GM08714 (cell line): ENCODE data around the gene SSH2.

Experiments used
- H3K4me3 ChIP-seq: fragments of 200-500 bp; sonication (Bioruptor generic); 2 replicates; pipeline ENCODE4 v1.5.1; 2014; ENCODE audit warnings: mild to moderate bottlenecking, low read length, inconsistent platforms
- ZNF274 ChIP-seq: IDR thresholded peaks from 2 replicates; pipeline ENCODE4 v1.6.1; 2012; ENCODE audit warnings: mild to moderate bottlenecking, low read depth, low read length

The SSH2 gene

GRCh38 chr17:29719469-29719868 lies 210.6 kb downstream of the SSH2 start:
- no peak overlapping the region for H3K4me3 ChIP-seq
- no peak for TF ChIP-seq ZNF274

DNA sequence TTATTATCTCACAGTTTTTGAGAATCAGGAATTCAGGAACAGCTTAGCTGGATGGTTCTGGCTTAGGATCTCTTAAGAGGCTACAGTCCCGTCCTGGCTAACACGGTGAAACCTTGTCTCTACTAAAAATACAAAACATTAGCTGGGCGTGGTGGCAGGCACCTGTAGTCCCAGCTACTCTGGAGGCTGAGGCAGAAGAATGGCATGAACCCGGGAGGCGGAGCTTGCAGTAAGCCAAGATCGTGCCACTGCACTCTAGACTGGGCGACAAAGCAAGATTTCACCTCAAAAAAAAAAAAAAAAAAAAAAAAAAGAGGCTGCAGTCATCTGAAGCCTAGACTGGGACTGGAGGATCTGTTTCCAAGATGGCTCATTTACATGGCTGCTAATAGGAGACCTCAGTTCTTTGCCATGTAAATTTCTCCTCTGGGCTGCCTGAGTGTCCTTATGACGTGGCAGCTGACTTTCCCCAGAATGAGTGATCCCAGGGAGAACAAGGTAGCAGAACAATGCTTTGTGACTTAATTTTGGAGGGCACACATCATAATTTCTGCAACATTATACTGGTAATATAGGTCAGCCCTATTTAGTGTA lies 211.5 kb downstream of the SSH2 start:
- TF ChIP-seq ZNF274: no peak
- H3K4me3 ChIP-seq: no peak overlapping the region

DNA sequence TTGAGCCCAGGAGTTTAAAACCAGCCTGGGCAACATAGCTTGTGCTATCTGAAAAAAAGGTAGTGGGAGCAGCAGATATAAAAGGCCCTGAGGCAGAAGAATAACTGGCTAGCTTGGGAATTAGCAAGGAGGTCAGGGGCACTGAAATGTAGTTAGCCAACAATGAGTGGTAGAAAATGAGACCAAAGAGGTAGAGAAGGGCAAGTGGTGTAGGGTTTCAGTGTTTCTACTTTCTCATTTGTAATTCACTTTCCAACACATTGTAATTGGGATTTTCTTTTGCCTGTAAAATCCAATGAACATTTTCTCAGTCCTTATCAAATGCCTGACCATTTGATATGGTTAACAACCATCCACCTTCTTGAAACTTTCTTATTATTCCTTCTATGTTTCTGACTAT lies 212.2 kb downstream of the SSH2 start:
- no peak overlapping the region for H3K4me3 ChIP-seq
- TF ChIP-seq ZNF274: no peak

- no peak for TF ChIP-seq ZNF274
- H3K4me3 ChIP-seq: no peak overlapping the region
Observed at GRCh38 chr17:29716566-29716965, 213.5 kb downstream of the SSH2 start.

DNA sequence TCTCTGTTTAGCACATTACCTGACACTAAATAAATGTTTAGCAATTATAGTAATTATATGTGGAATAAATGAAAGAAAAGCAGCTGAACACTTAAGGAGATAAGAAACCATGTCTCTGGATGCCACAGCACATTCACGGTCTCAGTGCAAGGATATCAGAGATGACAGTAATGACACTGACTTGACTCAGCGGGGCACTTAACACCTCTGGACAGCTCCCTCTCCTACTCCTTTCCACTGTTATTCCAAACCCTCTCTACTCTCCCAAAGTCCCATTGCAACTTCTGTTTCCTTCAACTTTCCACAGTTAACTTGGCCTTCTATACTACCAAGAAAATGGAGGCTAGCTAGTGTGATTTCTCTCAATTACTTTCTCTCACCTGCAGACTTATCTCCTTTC lies 214.3 kb downstream of the SSH2 start:
- TF ChIP-seq ZNF274: no peak
- H3K4me3 ChIP-seq: no peak overlapping the region

GRCh38 chr17:29714146-29714545 lies 215.9 kb downstream of the SSH2 start:
- TF ChIP-seq ZNF274: no peak

GRCh38 chr17:29713626-29714025 lies 216.4 kb downstream of the SSH2 start:
- no peak for TF ChIP-seq ZNF274
- H3K4me3 ChIP-seq: no peak overlapping the region; the same call in 1 of the 2 replicates

More at GRCh38 chr17:29714146-29714545, 215.9 kb downstream of the SSH2 start:
- H3K4me3 ChIP-seq: no peak overlapping the region

DNA sequence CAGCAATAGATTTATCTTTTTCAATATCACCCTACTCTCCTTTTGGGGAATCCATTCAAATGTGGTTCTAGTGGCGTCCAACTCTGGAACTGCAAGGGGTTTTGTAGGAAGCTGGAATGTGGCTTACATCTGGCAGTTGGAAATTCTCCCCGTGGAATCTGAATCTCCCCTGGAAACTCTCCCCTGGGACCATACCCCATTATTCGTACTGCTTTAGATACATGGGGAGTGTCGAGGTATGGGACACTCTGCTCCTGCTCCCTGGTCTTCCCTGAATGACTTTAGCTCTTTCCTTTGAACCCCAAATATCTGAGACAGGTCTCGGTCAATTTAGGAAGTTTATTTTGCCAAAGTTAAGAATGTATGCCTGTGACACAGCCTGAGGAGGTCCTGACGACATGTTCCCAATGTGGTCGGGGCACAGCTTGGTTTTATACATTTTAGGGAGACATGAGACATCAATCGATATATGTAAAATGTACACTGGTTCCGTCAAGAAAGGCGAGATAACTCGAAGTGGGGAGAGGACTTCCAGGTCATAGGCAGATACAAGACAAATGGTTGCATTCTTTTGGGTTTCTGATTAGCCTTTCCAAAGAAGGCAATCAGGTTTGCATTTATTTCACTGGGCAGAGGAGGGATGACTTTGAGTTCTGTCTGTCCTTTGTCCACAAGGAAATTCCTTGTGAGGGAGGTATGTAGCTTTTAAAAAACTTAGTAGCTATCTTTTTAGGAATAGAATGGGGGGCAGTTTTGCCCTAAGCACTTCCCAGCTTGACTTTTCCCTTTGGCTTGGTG lies 218.2 kb downstream of the SSH2 start:
- no peak for TF ChIP-seq ZNF274
- no peak overlapping the region for H3K4me3 ChIP-seq

DNA sequence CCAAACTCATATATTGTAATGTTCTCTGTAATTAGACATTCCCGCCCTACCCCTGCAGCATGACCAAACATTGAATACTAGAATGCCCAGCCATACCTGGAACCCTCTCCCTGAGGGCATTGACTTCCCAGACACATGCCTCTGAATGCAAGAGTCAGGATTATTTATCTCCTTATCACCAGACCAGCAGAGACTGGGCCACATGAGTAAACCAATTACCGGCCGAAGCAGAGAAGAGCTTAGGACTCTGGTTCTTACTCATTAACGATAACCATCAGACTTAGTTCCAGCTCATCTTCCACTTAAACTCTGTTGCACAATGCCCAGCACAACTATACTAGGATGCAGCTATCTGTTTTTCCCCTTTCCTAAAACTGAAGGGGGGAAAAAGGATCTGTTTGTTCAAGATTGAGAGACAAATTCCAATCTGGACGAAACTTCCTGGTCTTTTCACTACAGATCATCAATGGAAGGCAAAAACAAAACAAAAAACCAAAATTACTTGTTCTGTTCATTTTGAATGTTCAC lies 219.1 kb downstream of the SSH2 start:
- no peak overlapping the region for H3K4me3 ChIP-seq
- TF ChIP-seq ZNF274: no peak

GRCh38 chr17:29710520-29710884 lies 219.5 kb downstream of the SSH2 start:
- TF ChIP-seq ZNF274: no peak
- H3K4me3 ChIP-seq: no peak overlapping the region

- TF ChIP-seq ZNF274: no peak
- H3K4me3 ChIP-seq: no peak overlapping the region
Observed at GRCh38 chr17:29709866-29710519, 220.0 kb downstream of the SSH2 start.

GRCh38 chr17:29707212-29707571 lies 222.8 kb downstream of the SSH2 start:
- peak overlapping the region; percentile 50; the same call in 1 of the 2 replicates for H3K4me3 ChIP-seq
- TF ChIP-seq ZNF274: no peak

GRCh38 chr17:29706045-29706431 lies 224.0 kb downstream of the SSH2 start:
- peak overlapping the region; percentile 42; the same call in 1 of the 2 replicates for H3K4me3 ChIP-seq
- no peak for TF ChIP-seq ZNF274

- no peak overlapping the region for H3K4me3 ChIP-seq
- no peak for TF ChIP-seq ZNF274
Observed at GRCh38 chr17:29705386-29705785, 224.6 kb downstream of the SSH2 start.

DNA sequence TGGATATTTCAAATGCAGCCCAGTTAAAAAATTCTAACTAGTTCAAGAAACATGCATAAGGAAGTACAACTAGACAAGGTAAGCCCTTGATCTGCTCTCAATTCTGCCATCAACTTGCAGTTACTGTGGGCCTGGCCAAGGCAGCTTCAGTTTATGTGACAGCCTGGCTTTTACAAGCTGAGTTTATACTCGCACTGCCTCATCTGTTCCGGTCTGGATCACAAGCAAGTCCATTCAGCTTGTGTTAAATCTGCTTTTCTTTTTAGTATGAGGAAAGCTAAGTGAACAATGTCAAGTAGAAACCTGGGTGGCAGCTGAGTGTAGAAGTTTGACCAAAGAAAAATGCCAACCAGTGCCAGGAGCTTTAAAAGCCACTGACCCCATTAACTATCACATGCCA lies 230.7 kb downstream of the SSH2 start:
- no peak overlapping the region for H3K4me3 ChIP-seq
- no peak for TF ChIP-seq ZNF274

- H3K4me3 ChIP-seq: no peak overlapping the region
- TF ChIP-seq ZNF274: no peak
Observed at GRCh38 chr17:29698837-29699236, 231.2 kb downstream of the SSH2 start.
